SJSA1 (cell line): Measurements from ENCODE around the gene SLC38A1. TPM values are rescaled to one million over a fixed set of nuclear protein-coding genes. Genes with fewer than 3 reads are reported as not detected.
"Not testable (repeated sequence)": the region's sequence is repeated elsewhere in the genome, so short reads cannot be mapped to it uniquely, and the experiment has no call there.

Experiments used
- DNase-seq, 2 experiments: peaks; one replicate each; pipeline ENCODE4 v3.0.0-alpha.2; 2015 to 2020; ENCODE audit warnings: low spot score in 2 of 2, low read depth in 1 of 2
- H3K27ac ChIP-seq: fragments of 250-450 bp; sonication (Bioruptor Pico); 2 replicates; pipeline ENCODE4 v1.5.1; 2020; ENCODE audit warnings: mild to moderate bottlenecking, moderate library complexity
- H3K27me3 ChIP-seq: fragments of 250-450 bp; sonication (Bioruptor Pico); replicated peaks from 2 replicates; pipeline ENCODE4 v1.5.1; 2020; ENCODE audit warnings: mild to moderate bottlenecking, moderate library complexity
- H3K36me3 ChIP-seq: fragments of 250-450 bp; sonication (Bioruptor Pico); 2 replicates; pipeline ENCODE4 v1.5.1; 2020; ENCODE audit warnings: mild to moderate bottlenecking
- H3K4me1 ChIP-seq: fragments of 250-450 bp; sonication (Bioruptor Pico); replicated peaks from 2 replicates; pipeline ENCODE4 v1.6.1; 2021; ENCODE audit warnings: mild to moderate bottlenecking
- H3K4me3 ChIP-seq: fragments of 250-450 bp; sonication (Bioruptor Pico); 2 replicates; pipeline ENCODE4 v1.5.1; 2020; ENCODE audit warnings: mild to moderate bottlenecking
- H3K9me3 ChIP-seq: fragments of 250-450 bp; sonication (Bioruptor Pico); replicated peaks from 2 replicates; pipeline ENCODE4 v1.5.1; 2020; ENCODE audit warnings: mild to moderate bottlenecking
- total RNA-seq: library from RNA; depleted of rRNA; stranded (reverse); fragments of >200 nt; shearing (Covaris generic); gene quantifications from 2 replicates; pipeline ENCODE4 v1.2.3, GENCODE V29; 2014

Gene SLC38A1
- total RNA-seq, 1 experiment from 2014 or later: 15.6 TPM

DNA sequence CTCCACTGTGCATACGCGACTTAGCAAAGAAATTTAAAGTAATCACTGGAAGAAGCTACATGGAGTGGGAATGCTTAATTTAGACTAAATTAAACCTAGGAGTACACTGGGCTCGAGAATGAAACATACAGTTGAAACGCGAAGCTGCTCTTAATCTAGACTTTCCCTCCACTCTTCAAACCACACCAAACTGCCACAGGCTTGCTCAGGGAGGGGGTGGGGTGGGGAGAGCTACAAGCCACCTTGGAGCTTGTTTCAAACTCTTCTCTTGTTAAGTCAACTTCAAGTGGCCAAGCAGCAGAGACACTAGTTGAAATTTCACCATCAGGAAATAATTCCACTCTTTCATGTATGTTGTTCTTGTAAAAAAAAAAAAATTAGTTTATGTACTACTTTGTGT, 69.9 kb downstream of the SLC38A1 start:
- no peaks in the 10 kb centered on the region for H3K27me3 ChIP-seq
- H3K4me3 ChIP-seq: no peak overlapping the region
- H3K36me3 ChIP-seq: peaks cover 28% of the 10 kb centered on the region
- no peak overlapping the region for H3K27ac ChIP-seq
- H3K4me1 ChIP-seq: no peaks in the 10 kb centered on the region
- H3K9me3 ChIP-seq: no peaks in the 10 kb centered on the region
- no peak for DNase-seq

- H3K36me3 ChIP-seq: peaks cover 28% of the 10 kb centered on the region
- DNase-seq: no peak
- no peaks in the 10 kb centered on the region for H3K27me3 ChIP-seq
- no peaks in the 10 kb centered on the region for H3K4me1 ChIP-seq
- no peaks in the 10 kb centered on the region for H3K9me3 ChIP-seq
- H3K27ac ChIP-seq: no peak overlapping the region
- no peak overlapping the region for H3K4me3 ChIP-seq
Observed at GRCh38 chr12:46197883-46198282, 71.0 kb downstream of the SLC38A1 start.

- H3K36me3 ChIP-seq, H3K27me3 ChIP-seq: not testable (repeated sequence)
Observed at GRCh38 chr12:46190533-46190932, 78.3 kb downstream of the SLC38A1 start.

DNA sequence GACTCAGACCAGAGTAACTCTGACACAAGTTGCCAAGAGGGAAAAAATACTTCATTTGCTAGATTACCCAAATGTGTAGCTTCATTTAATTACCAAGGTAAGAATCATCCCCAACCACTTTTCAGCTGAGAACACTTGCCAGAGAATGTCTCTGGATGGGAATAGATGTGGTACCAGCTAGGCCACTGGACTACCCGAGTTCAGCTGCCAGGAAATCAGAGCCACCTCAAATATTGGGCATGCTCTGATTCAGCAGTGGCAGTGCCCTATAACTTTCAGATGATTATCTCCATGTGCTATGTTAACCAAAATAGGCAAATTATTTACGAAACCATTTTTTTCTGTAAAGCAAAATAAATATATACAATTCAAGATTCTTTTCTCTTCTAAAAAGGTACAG, 80.7 kb downstream of the SLC38A1 start:
- no peak for DNase-seq
- Histone ChIP-seq H3K36me3 (no peaks in the 10 kb centered on the region), H3K9me3 (no peaks in the 10 kb centered on the region), H3K27ac (no peak overlapping the region), H3K4me1 (no peaks in the 10 kb centered on the region), H3K27me3 (no peaks in the 10 kb centered on the region), H3K4me3 (no peak overlapping the region)

More at GRCh38 chr12:46190533-46190932, 78.3 kb downstream of the SLC38A1 start:
- not testable (repeated sequence) for H3K4me1 ChIP-seq, DNase-seq, H3K27ac ChIP-seq, H3K9me3 ChIP-seq, H3K4me3 ChIP-seq

GRCh38 chr12:46187023-46187422, 81.8 kb downstream of the SLC38A1 start:
- Histone ChIP-seq H3K4me1 (no peaks in the 10 kb centered on the region), H3K36me3 (no peaks in the 10 kb centered on the region)

DNA sequence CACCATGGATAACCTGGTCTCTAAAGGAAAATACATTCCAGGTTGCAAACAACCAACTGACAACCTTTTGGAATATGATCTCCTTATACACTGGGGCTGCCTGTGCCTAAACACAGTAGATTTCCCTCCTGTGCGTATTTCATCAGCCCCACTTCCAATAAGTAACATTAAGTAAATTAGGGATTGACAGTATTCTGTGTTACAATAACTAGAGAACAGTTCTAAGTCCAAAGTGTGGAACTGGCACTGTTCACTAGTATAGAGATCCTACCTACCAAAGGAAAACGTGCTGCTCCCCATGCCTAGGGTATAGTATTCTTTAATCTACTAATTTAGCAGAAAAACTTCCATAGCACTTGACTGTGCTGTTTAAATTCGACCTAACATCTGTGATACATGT, 82.8 kb downstream of the SLC38A1 start:
- Histone ChIP-seq H3K36me3 (no peaks in the 10 kb centered on the region), H3K27me3 (no peaks in the 10 kb centered on the region), H3K27ac (no peak overlapping the region), H3K9me3 (no peaks in the 10 kb centered on the region), H3K4me3 (no peak overlapping the region), H3K4me1 (no peaks in the 10 kb centered on the region)
- no peak for DNase-seq

More at GRCh38 chr12:46187023-46187422, 81.8 kb downstream of the SLC38A1 start:
- Histone ChIP-seq H3K4me3 (no peak overlapping the region), H3K27me3 (no peaks in the 10 kb centered on the region), H3K27ac (no peak overlapping the region), H3K9me3 (no peaks in the 10 kb centered on the region)
- no peak for DNase-seq

- H3K4me1 ChIP-seq: no peaks in the 10 kb centered on the region
- no peak for DNase-seq
- no peaks in the 10 kb centered on the region for H3K27me3 ChIP-seq
- no peaks in the 10 kb centered on the region for H3K36me3 ChIP-seq
- H3K4me3 ChIP-seq: no peak overlapping the region
- H3K27ac ChIP-seq: no peak overlapping the region
- H3K9me3 ChIP-seq: no peaks in the 10 kb centered on the region
Observed at GRCh38 chr12:46185686-46186085, 83.2 kb downstream of the SLC38A1 start.

DNA sequence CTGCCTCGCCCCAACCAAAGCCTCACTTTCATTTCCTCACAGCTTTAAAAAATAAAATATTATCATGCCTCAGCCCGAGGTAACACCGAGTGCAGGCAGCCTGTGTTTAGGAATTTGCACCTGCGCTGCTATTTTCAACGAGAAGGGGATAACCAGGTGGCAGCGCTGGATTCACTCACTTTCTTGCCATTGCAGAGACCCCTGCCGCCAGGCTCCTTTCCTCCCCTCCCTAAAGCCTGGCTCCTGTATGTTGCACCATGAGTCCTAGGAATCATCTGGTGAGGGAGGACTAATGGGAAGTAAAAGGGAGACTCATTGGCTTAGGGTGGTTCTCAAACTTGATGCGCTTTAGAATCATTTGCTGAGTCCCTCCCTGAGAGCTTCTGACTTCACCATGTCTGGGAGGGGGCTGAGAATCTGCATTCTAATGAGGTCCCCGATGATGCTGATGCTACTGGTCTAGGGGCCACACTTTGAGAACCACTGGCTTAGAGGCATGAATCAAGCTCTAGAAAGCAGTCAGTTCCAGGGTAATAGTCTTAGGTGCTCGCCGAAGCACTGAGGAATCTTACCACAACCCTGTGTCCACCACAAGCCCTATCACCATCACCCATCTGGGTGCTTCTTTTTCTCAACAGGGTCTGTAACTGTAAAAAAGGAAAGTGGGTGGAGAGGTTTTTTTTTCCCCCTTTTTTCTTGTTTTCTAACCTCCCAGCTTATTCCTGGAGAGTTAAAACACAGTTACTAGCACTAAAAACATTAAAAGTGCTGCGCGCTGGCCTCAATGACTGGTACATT, 83.8 kb downstream of the SLC38A1 start:
- no peaks in the 10 kb centered on the region for H3K27me3 ChIP-seq
- no peaks in the 10 kb centered on the region for H3K9me3 ChIP-seq
- no peaks in the 10 kb centered on the region for H3K36me3 ChIP-seq
- H3K27ac ChIP-seq: no peak overlapping the region
- DNase-seq: no peak
- H3K4me3 ChIP-seq: no peak overlapping the region
- no peaks in the 10 kb centered on the region for H3K4me1 ChIP-seq

- no peaks in the 10 kb centered on the region for H3K9me3 ChIP-seq
- no peak for DNase-seq
- H3K4me1 ChIP-seq: no peaks in the 10 kb centered on the region
- no peaks in the 10 kb centered on the region for H3K36me3 ChIP-seq
- H3K27me3 ChIP-seq: no peaks in the 10 kb centered on the region
- H3K27ac ChIP-seq: no peak overlapping the region
- H3K4me3 ChIP-seq: no peak overlapping the region
Observed at GRCh38 chr12:46183112-46183511, 85.7 kb downstream of the SLC38A1 start.

DNA sequence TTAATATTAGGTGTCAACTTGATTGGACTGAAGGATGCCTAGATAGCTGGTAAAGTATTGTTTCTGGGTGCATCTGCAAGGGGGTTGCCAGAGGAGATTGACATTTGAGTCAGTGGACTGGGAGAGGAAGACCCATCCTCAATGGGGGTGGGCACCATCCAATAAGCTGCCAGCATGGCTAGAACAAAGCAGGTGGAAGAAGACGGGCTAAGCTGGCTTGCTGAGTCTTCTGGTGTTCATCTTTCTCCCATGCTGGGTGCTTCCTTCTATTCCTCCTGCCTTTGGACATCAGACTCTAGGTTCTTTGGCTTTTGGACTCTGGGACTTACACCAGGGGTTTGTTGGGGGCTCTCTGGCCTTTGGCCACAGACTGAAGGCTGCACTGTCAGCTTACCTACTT, 87.4 kb downstream of the SLC38A1 start:
- Histone ChIP-seq H3K9me3 (no peaks in the 10 kb centered on the region), H3K27ac (no peak overlapping the region), H3K36me3 (no peaks in the 10 kb centered on the region), H3K4me1 (no peaks in the 10 kb centered on the region), H3K4me3 (no peak overlapping the region), H3K27me3 (no peaks in the 10 kb centered on the region)
- DNase-seq: no peak

DNA sequence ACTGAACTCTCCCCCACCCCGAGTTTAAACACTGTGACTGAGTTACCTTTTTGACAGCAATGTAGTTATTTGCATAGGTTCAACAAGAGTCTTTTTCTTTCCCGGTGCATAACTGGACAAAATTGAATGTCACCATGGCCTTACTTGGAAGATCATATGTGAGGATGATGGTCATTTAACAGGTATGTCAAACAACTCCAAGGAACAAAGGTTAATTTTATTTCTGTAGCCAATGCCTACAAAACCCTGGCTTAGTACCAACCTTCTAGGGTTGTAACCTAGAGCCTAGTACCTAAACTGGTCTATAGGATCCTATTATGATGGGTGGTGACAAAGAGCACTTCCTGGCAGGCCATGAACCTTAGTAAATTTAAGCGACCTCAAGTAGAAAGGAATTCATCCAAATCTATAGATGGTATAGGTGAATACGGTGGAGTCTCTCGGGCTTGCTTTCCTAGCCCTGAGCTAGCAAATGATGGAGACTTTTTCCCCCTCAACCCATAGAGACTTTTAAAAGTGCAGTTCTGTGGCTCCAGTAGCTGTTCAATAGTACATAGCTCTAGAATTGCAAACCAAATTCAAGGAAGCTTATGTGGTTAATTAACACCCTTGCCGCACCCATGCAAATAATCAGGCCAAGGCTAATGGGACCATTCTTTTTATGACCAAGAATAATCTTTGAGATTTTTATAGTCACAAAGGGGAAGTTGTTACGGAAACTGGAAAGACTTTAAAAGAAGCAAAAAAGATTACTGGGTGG, 89.0 kb downstream of the SLC38A1 start:
- no peaks in the 10 kb centered on the region for H3K4me1 ChIP-seq

DNA sequence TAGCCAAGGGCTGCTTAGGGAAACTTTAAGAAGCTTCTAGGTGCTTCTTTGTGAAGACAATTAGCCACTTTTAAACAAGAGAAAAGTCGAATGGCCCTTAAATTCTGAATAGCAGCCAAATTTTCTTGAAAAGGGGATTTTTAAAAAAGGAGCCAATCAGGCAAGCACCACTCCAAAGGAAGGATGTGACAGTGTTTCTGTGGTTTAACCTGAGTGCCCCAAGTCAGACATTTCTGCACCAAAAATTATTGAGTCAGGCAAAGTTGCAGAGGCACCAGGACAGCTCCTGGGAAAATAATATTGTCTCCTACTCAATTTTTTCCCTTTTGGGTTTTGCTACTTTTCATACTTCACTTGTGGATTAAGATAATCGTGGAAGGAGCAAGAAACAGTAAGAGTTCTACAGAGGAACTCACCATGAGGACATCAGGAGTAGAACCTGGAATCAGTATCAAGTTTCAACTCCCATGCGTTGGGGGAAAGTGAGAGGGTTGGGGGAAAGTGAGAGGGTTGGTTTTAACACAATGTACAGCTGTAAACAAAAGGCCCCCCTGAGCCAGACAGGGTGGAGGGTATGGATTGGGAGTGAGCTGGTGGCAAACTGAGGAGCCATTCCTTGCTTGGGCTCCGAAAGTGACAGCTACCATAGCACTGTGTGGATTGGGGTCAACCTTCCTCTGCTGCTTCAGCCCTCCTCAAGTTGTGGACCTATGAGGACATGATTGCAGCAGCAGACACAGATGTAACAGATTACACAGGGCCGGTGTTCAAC, 90.8 kb downstream of the SLC38A1 start:
- H3K27ac ChIP-seq: no peak overlapping the region
- H3K27me3 ChIP-seq: no peaks in the 10 kb centered on the region
- DNase-seq: no peak
- H3K4me1 ChIP-seq: no peaks in the 10 kb centered on the region
- no peaks in the 10 kb centered on the region for H3K36me3 ChIP-seq
- H3K9me3 ChIP-seq: no peaks in the 10 kb centered on the region
- H3K4me3 ChIP-seq: no peak overlapping the region

More for the DNA sequence above, 89.0 kb downstream of the SLC38A1 start:
- Histone ChIP-seq H3K27ac (no peak overlapping the region), H3K9me3 (no peaks in the 10 kb centered on the region), H3K4me3 (no peak overlapping the region), H3K36me3 (no peaks in the 10 kb centered on the region), H3K27me3 (no peaks in the 10 kb centered on the region)
- no peak for DNase-seq

DNA sequence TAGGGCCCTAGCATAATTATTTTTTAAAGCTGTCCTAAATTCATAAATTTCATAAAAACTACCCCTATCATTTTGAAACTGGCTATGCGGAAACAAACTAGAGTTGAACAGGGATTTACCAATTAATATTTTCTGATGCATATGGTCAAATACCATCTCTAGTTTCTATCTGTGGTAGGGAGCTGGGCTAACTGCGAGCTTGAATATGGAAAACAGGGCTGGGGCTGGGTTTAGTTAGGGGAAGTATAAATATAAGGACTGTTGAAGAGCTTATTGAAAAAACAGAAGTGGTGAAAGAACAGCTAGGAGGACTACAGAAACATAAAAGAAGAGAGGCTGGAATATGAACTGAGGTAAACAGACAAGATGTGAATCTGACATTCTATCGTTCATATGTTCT, 91.8 kb downstream of the SLC38A1 start:
- no peak for DNase-seq
- no peaks in the 10 kb centered on the region for H3K27me3 ChIP-seq
- no peaks in the 10 kb centered on the region for H3K9me3 ChIP-seq
- H3K27ac ChIP-seq: no peak overlapping the region
- no peak overlapping the region for H3K4me3 ChIP-seq
- no peaks in the 10 kb centered on the region for H3K36me3 ChIP-seq
- H3K4me1 ChIP-seq: no peaks in the 10 kb centered on the region

DNA sequence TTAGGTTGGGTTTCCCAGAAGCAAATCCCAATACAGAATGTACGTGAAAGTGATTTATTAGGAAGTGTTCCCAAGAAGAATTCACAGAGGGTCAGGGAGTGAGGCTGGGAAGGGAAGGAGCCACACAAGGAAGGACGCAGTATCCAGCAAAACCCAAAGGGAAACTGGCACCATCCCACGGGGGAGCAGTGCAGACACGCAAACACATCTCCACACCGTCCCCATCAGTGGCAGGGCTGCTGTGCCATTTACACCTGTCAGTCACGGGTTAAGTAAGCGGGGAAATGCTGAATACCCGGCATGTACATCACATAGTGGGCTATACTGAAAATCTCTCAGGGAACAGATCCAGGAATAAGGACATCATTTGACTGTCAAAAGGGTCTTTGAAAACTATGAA, 93.9 kb downstream of the SLC38A1 start:
- Histone ChIP-seq H3K36me3 (no peaks in the 10 kb centered on the region), H3K4me3 (no peak overlapping the region), H3K9me3 (no peaks in the 10 kb centered on the region), H3K4me1 (no peaks in the 10 kb centered on the region), H3K27ac (no peak overlapping the region), H3K27me3 (no peaks in the 10 kb centered on the region)
- DNase-seq: no peak
